Measurements from ENCODE around the gene ACTL7A.

DNA sequence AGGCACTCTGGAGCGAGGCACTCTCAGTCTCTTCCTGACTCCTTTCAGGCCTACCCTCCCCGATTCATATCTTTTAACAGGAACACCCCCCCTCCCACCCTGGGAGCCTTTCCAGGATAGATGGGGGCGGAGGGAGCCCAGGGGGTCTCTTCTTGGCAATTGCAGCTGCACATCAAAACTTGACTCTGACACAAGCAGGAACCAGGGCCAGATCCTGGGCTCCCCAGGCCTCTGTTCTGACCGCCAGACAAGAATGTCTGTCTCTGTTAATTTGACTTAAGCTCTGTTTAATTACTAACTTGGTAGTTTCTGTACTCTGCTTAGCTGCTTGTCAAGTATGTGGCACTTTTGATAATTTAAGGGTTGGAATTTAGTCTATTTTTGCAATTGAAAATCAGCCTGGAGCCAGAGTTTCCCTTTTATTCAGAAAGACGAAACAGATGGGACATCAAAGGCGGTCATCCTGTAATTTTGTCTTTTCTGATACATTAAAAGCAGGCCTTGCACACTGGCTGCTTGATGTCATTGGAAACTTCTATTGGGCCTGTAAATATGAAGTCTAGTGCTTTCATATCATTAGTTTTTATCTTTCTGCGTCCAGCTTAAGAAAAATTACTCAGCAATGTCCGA is 49.6 kb upstream of the ACTL7A start:
- TF ChIP-seq ZNF398 (tag by site-specific recombination; IDR thresholded peaks at IDR 0.05), result no peak
- TF ChIP-seq CTCF (tag by site-specific recombination; IDR thresholded peaks at IDR 0.05), result no peak
- no peak for TF ChIP-seq MYNN (tag by site-specific recombination; IDR thresholded peaks at IDR 0.05; ENCODE audit: borderline replicate concordance)
- TF ChIP-seq, protein P1, sequence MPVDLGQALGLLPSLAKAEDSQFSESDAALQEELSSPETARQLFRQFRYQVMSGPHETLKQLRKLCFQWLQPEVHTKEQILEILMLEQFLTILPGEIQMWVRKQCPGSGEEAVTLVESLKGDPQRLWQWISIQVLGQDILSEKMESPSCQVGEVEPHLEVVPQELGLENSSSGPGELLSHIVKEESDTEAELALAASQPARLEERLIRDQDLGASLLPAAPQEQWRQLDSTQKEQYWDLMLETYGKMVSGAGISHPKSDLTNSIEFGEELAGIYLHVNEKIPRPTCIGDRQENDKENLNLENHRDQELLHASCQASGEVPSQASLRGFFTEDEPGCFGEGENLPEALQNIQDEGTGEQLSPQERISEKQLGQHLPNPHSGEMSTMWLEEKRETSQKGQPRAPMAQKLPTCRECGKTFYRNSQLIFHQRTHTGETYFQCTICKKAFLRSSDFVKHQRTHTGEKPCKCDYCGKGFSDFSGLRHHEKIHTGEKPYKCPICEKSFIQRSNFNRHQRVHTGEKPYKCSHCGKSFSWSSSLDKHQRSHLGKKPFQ (tag by site-specific recombination; IDR thresholded peaks at IDR 0.05), result no peak
- no peak for TF ChIP-seq ZBTB21 (tag by site-specific recombination; IDR thresholded peaks at IDR 0.05)
- TF ChIP-seq ZNF660 (tag by site-specific recombination; IDR thresholded peaks at IDR 0.05), result no peak
- TF ChIP-seq ZNF266 (tag by site-specific recombination; IDR thresholded peaks at IDR 0.05; ENCODE audit: low read depth), result no peak
- TF ChIP-seq ZNF239 (tag by site-specific recombination; IDR thresholded peaks at IDR 0.05), result no peak

Measured in HEK293 (cell line).